Karpas-422 (cell line): Measurements from ENCODE around the gene WIPF2. TPM values are rescaled to one million over a fixed set of nuclear protein-coding genes. Genes with fewer than 3 reads are reported as not detected.
"Not testable (repeated sequence)": the region's sequence is repeated elsewhere in the genome, so short reads cannot be mapped to it uniquely, and the experiment has no call there.

Experiments
- DNase-seq: peaks from one replicate; pipeline ENCODE4 v3.0.0-alpha.2; 2015
- H2AFZ ChIP-seq: fragments of 200-600 bp; sonication (generic); 2 replicates; pipeline ENCODE4 v1.6.1; 2014; ENCODE audit warnings: antibody characterized with exemption, low read length, mixed read lengths
- H3K27ac ChIP-seq: fragments of 200-600 bp; sonication (generic); 2 replicates; pipeline ENCODE4 v1.5.1; 2014; ENCODE audit warnings: mild to moderate bottlenecking, low read length, moderate library complexity
- H3K27me3 ChIP-seq: fragments of 200-600 bp; sonication (generic); 2 replicates; pipeline ENCODE4 v1.6.1; 2014; ENCODE audit warnings: low read length, mixed read lengths
- H3K36me3 ChIP-seq: fragments of 200-600 bp; sonication (generic); 2 replicates; pipeline ENCODE4 v1.6.1; 2014; ENCODE audit warnings: low read length, mixed read lengths; ENCODE audit not compliant: insufficient read depth
- H3K4me1 ChIP-seq: fragments of 200-600 bp; sonication (generic); 2 replicates; pipeline ENCODE4 v1.6.1; 2014; ENCODE audit warnings: mild to moderate bottlenecking, low read length, mixed read lengths
- H3K4me2 ChIP-seq: fragments of 200-600 bp; sonication (generic); 2 replicates; pipeline ENCODE4 v1.6.1; 2014; ENCODE audit warnings: low read length, low read depth, mild to moderate bottlenecking; ENCODE audit not compliant: poor library complexity, severe bottlenecking
- H3K4me3 ChIP-seq: fragments of 200-600 bp; sonication (generic); 2 replicates; pipeline ENCODE4 v1.5.1; 2014; ENCODE audit warnings: mild to moderate bottlenecking, antibody characterized with exemption, low read length, mixed read lengths
- H3K79me2 ChIP-seq: fragments of 200-600 bp; sonication (generic); 2 replicates; pipeline ENCODE4 v1.6.1; 2014; ENCODE audit warnings: mild to moderate bottlenecking, low read length, mixed read lengths
- H3K9ac ChIP-seq: fragments of 200-600 bp; sonication (generic); 2 replicates; pipeline ENCODE4 v1.6.0; 2014; ENCODE audit warnings: low read length
- H3K9me2 ChIP-seq: fragments of 200-600 bp; sonication (generic), shearing (Covaris generic); replicated peaks from 2 replicates; pipeline ENCODE4 v1.6.0; 2014; ENCODE audit warnings: mild to moderate bottlenecking, low read length, moderate library complexity; ENCODE audit not compliant: insufficient read depth
- H3K9me3 ChIP-seq: fragments of 300-700, 200-600 bp; sonication (generic); 2 replicates; pipeline ENCODE4 v1.6.1; 2014; ENCODE audit warnings: low read length, mixed read lengths
- H4K20me1 ChIP-seq: fragments of 200-600 bp; sonication (generic); 2 replicates; pipeline ENCODE4 v1.6.1; 2014; ENCODE audit warnings: mild to moderate bottlenecking, antibody characterized with exemption, low read length, low read depth; ENCODE audit not compliant: insufficient read depth
- total RNA-seq: library from RNA; depleted of rRNA; stranded (reverse); fragments of >200 nt; shearing (Covaris generic); gene quantifications from 2 replicates; pipeline ENCODE4 v1.2.3, GENCODE V29; 2014; ENCODE audit warnings: low replicate concordance

The WIPF2 gene
- total RNA-seq, 1 experiment from 2014 or later, result 19.0 TPM

DNA sequence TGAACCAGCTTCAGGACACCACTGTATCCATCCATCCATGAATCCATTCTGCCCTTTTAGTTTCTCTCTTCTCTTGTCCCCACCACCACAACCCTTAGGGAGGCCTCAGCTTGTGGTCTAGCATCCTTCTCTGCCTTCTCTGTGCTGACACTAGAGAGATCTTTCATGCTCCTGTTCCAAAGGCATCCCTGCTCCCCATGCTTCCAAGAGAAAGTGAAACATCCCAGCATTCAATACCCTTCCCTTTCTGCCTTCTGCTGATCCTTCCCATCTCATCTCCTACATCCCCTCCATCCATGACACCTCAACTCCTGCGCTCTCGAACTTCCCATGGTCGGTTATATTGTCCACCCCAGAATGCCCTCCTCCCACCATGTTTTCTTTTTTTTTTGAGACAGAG, 31.9 kb upstream of the WIPF2 start:
- no peaks in the 10 kb centered on the region for H3K79me2 ChIP-seq
- H3K4me1 ChIP-seq, result peaks cover 23% of the 10 kb centered on the region
- H3K4me3 ChIP-seq, result no peak overlapping the region
- H3K9me3 ChIP-seq, result no peaks in the 10 kb centered on the region
- H4K20me1 ChIP-seq, result no peaks in the 10 kb centered on the region
- H3K36me3 ChIP-seq, result peaks cover 3% of the 10 kb centered on the region; the same call in 1 of the 2 replicates
- no peak overlapping the region for H3K9ac ChIP-seq
- no peak overlapping the region for H3K27ac ChIP-seq
- no peak overlapping the region for H3K4me2 ChIP-seq
- H2AFZ ChIP-seq, result no peak overlapping the region
- H3K27me3 ChIP-seq, result no peaks in the 10 kb centered on the region
- DNase-seq, result no peak
- H3K9me2 ChIP-seq, result no peaks in the 10 kb centered on the region

DNA sequence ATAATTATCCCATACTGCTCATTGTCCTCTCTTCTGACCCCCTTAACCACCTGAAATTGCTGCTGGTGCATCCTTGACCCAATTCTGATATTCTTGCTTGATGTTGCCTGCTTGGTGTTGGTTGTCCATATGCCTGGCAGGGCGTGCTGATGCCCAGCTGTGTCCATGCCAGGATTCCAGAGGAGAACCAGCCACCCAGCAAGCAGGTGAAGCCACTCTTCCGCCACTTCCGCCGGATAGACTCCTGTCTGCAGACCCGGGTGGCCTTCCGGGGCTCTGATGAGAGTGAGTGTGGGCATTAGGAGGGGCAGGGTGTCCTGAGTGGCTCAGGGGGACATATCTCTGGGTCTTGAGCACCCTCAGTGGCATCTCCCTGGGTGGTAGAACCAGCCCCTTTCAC, 30.4 kb upstream of the WIPF2 start:
- H3K9me2 ChIP-seq, result no peaks in the 10 kb centered on the region
- H3K9ac ChIP-seq, result no peak overlapping the region
- H3K4me3 ChIP-seq, result no peak overlapping the region
- no peaks in the 10 kb centered on the region for H3K9me3 ChIP-seq
- H3K4me1 ChIP-seq, result peaks cover 24% of the 10 kb centered on the region
- H3K27ac ChIP-seq, result no peak overlapping the region
- no peak overlapping the region for H3K4me2 ChIP-seq
- H2AFZ ChIP-seq, result no peak overlapping the region
- DNase-seq, result no peak
- no peaks in the 10 kb centered on the region for H3K27me3 ChIP-seq
- peaks cover 8% of the 10 kb centered on the region; the same call in 1 of the 2 replicates for H3K36me3 ChIP-seq
- no peaks in the 10 kb centered on the region for H3K79me2 ChIP-seq
- no peaks in the 10 kb centered on the region for H4K20me1 ChIP-seq

GRCh38 chr17:40190197-40191021, 28.7 kb upstream of the WIPF2 start:
- Histone ChIP-seq H3K27ac (no peak overlapping the region; the same call in 1 of the 2 replicates), H2AFZ (0 out of 2 replicates have a peak overlapping the region, but pooled peaks have one; percentile 90), H3K36me3 (peaks cover 8% of the 10 kb centered on the region; the same call in 1 of the 2 replicates), H3K9me3 (no peaks in the 10 kb centered on the region), H3K4me3 (peak overlapping the region; percentile 84), H4K20me1 (no peaks in the 10 kb centered on the region), H3K4me2 (peak overlapping the region; percentile 98), H3K9ac (peak overlapping the region; percentile 78), H3K79me2 (no peaks in the 10 kb centered on the region), H3K4me1 (peaks cover 27% of the 10 kb centered on the region), H3K9me2 (no peaks in the 10 kb centered on the region), H3K27me3 (no peaks in the 10 kb centered on the region)
- peak; percentile 76 for DNase-seq

GRCh38 chr17:40191237-40192208, 27.6 kb upstream of the WIPF2 start:
- peak overlapping the region; percentile 98 for H3K4me2 ChIP-seq
- H3K4me1 ChIP-seq, result peaks cover 27% of the 10 kb centered on the region
- peak; percentile 92 for DNase-seq
- H2AFZ ChIP-seq, result peak overlapping the region; percentile 90; the same call in 1 of the 2 replicates
- no peaks in the 10 kb centered on the region for H3K79me2 ChIP-seq
- no peaks in the 10 kb centered on the region for H3K27me3 ChIP-seq
- peak overlapping the region; percentile 84 for H3K4me3 ChIP-seq
- peak overlapping the region; percentile 63 for H3K27ac ChIP-seq
- H3K36me3 ChIP-seq, result peaks cover 8% of the 10 kb centered on the region; the same call in 1 of the 2 replicates
- H3K9me3 ChIP-seq, result no peaks in the 10 kb centered on the region
- H3K9ac ChIP-seq, result peak overlapping the region; percentile 78
- no peaks in the 10 kb centered on the region for H4K20me1 ChIP-seq
- H3K9me2 ChIP-seq, result no peaks in the 10 kb centered on the region

DNA sequence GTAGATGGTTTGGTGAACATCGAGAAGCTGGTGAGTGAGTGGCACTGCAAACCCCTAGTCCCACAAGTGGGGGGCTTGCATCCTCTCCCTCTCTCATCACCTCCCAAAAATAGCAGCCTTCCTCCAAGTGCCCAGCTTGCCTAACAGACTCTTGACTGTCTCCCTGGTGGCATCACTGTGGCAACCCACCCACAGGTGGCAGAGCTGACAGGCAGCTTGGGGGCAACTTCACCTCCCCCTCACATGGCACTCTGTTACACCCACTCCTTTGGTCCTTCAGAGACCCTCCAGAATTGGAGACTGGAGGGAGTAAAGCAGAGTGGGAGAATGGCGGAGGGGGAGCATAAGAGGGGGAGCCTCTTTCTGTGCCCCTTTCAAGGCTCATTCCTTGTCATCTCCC, 26.1 kb upstream of the WIPF2 start:
- Histone ChIP-seq H3K4me2 (no peak overlapping the region), H3K9me2 (no peaks in the 10 kb centered on the region), H4K20me1 (no peaks in the 10 kb centered on the region), H3K9ac (no peak overlapping the region), H3K4me3 (no peak overlapping the region), H3K9me3 (peaks cover 6% of the 10 kb centered on the region), H3K79me2 (no peaks in the 10 kb centered on the region), H3K27me3 (no peaks in the 10 kb centered on the region), H3K36me3 (peaks cover 8% of the 10 kb centered on the region), H3K27ac (no peak overlapping the region), H3K4me1 (peaks cover 27% of the 10 kb centered on the region), H2AFZ (no peak overlapping the region)
- no peak for DNase-seq

GRCh38 chr17:40194821-40195220, 24.3 kb upstream of the WIPF2 start:
- no peak overlapping the region for H3K4me3 ChIP-seq

GRCh38 chr17:40197550-40197949, 21.6 kb upstream of the WIPF2 start:
- no peak overlapping the region for H3K9ac ChIP-seq
- no peaks in the 10 kb centered on the region for H3K27me3 ChIP-seq
- no peak for DNase-seq
- H2AFZ ChIP-seq, result no peak overlapping the region
- H3K4me1 ChIP-seq, result peaks cover 3% of the 10 kb centered on the region
- no peaks in the 10 kb centered on the region for H4K20me1 ChIP-seq
- peaks cover 2% of the 10 kb centered on the region for H3K36me3 ChIP-seq
- no peak overlapping the region for H3K4me3 ChIP-seq
- no peak overlapping the region for H3K27ac ChIP-seq
- peaks cover 6% of the 10 kb centered on the region for H3K9me3 ChIP-seq
- no peaks in the 10 kb centered on the region for H3K79me2 ChIP-seq
- H3K9me2 ChIP-seq, result no peaks in the 10 kb centered on the region
- H3K4me2 ChIP-seq, result no peak overlapping the region

More at GRCh38 chr17:40194821-40195220, 24.3 kb upstream of the WIPF2 start:
- H3K4me2 ChIP-seq, result no peak overlapping the region
- H3K4me1 ChIP-seq, result peaks cover 27% of the 10 kb centered on the region
- peaks cover 8% of the 10 kb centered on the region for H3K36me3 ChIP-seq
- H3K9me3 ChIP-seq, result peaks cover 6% of the 10 kb centered on the region
- no peak overlapping the region for H3K27ac ChIP-seq
- no peak overlapping the region for H2AFZ ChIP-seq
- no peaks in the 10 kb centered on the region for H3K9me2 ChIP-seq
- no peak for DNase-seq
- no peaks in the 10 kb centered on the region for H3K79me2 ChIP-seq
- no peak overlapping the region for H3K9ac ChIP-seq
- H3K27me3 ChIP-seq, result no peaks in the 10 kb centered on the region
- H4K20me1 ChIP-seq, result no peaks in the 10 kb centered on the region

DNA sequence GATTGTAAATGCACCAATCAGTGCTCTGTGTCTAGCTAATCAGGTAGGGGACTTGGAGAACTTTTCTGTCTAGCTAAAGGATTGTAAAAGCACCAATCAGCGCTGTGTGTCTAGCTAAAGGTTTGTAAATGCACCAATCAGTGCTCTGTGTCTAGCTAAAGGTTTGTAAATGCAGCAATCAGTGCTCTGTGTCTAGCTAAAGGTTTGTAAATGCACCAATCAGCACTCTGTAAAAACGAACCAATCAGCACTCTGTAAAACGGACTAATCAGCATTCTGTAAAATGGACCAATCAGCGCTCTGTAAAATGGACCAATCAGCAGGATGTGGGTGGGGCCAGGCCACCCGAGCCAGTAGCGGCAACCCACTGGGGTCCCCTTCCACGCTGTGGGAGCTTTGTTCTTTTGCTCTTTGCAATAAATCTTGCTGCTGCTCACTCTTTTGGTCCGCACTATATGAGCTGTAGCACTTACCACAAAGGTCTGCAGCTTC, 21.1 kb upstream of the WIPF2 start:
- not testable (repeated sequence) for H3K36me3 ChIP-seq, H2AFZ ChIP-seq, H3K4me2 ChIP-seq, H3K27me3 ChIP-seq, H3K9me2 ChIP-seq, H3K79me2 ChIP-seq, H3K9ac ChIP-seq, H3K4me1 ChIP-seq, H3K27ac ChIP-seq, H3K9me3 ChIP-seq, H4K20me1 ChIP-seq, H3K4me3 ChIP-seq
- DNase-seq, result peak; percentile 54
